A549 (cell line): ENCODE data around the gene PCDH12. TPM values are rescaled to one million over a fixed set of nuclear protein-coding genes. Genes with fewer than 3 reads are reported as not detected.

Experiments used
- ATAC-seq, 2 experiments: fragments of 200-7000 bp in 1 of 2; fragments of >200 bp in 1 of 2; cut with Nextera tagmentation in 1 of 2; cut with Tn5 transposase in 1 of 2; 3 replicates each; pipeline versions ENCODE4 v1.8.0 to v1.9.1; 2018 to 2020; ENCODE audit warnings: mild to moderate bottlenecking in 1 of 2, moderate library complexity in 1 of 2
- CTCF ChIA-PET: fragments of 300-600 bp; sonication (Branson Sonifier 250); formaldehyde crosslinking; extraction: SDS; loops from one replicate; lab custom pipeline; 2021; ENCODE audit warnings: antibody characterized with exemption, inconsistent platforms; lab: Yijun Ruan, JAX
- POLR2A ChIA-PET: fragments of 350-600 bp; formaldehyde crosslinking; extraction: SDS; loops from one replicate; lab custom pipeline; 2021; ENCODE audit warnings: antibody characterized with exemption, inconsistent platforms; lab: Yijun Ruan, JAX
- DNase-seq, 2 experiments: peaks; one replicate each; pipeline versions ENCODE4 v3.0.0 to v3.0.0-alpha.2; 2011 to 2016; ENCODE audit warnings: low read depth in 1 of 2, low spot score in 1 of 2
- FAIRE-seq: peaks from 2 replicates; lab custom pipeline; 2011; peaks lifted over from hg19 to GRCh38; lab: Jason Lieb, UNC
- H3K27ac ChIP-seq, 2 experiments: fragments of >200 bp; sonication (Bioruptor Twin); formaldehyde crosslinking; 3 replicates each; pipeline ENCODE4 v1.5.1; 2016 to 2017
- H3K4me1 ChIP-seq: fragments of >200 bp; sonication (Bioruptor Twin); formaldehyde crosslinking; 3 replicates; pipeline ENCODE4 v1.6.1; 2016
- H3K4me2 ChIP-seq: fragments of >200 bp; sonication (Bioruptor Twin); formaldehyde crosslinking; 3 replicates; pipeline ENCODE4 v1.6.1; 2016
- H3K4me3 ChIP-seq: fragments of >200 bp; sonication (Bioruptor Twin); formaldehyde crosslinking; 3 replicates; pipeline ENCODE4 v1.5.1; 2016
- H3K9me3 ChIP-seq: fragments of >200 bp; sonication (Bioruptor Twin); formaldehyde crosslinking; 3 replicates; pipeline ENCODE4 v1.6.1; 2016
- CBX2 ChIP-seq: fragments of 200-600 bp; sonication (generic); IDR thresholded peaks from 2 replicates; pipeline ENCODE4 v1.6.1; 2016; ENCODE audit warnings: low read depth, mild to moderate bottlenecking, borderline replicate concordance
- CEBPB ChIP-seq, 2 experiments: fragments of >200 bp in 1 of 2; sonication (Bioruptor Twin) in 1 of 2; formaldehyde crosslinking in 1 of 2; IDR thresholded peaks; 2 replicates each; pipeline ENCODE4 v1.6.1; 2012 to 2016
- CTCF ChIP-seq: fragments of >200 bp; sonication (Bioruptor Twin); formaldehyde crosslinking; IDR thresholded peaks from 3 replicates; pipeline ENCODE4 v1.5.1; 2016
- EHMT2 ChIP-seq: fragments of 200-600 bp; sonication (generic); IDR thresholded peaks from 2 replicates; pipeline ENCODE4 v1.6.1; 2016; ENCODE audit warnings: antibody characterized with exemption, low read depth, mild to moderate bottlenecking, moderate library complexity
- FOSL2 ChIP-seq, 2 experiments: fragments of 450-650 bp in 1 of 2; fragments of >200 bp in 1 of 2; sonication (Bioruptor Twin) in 1 of 2; formaldehyde crosslinking; IDR thresholded peaks; 2 replicates each; pipeline versions ENCODE4 v1.5.0 to v1.6.1; 2016 to 2020; ENCODE audit warnings: mild to moderate bottlenecking in 1 of 2, moderate library complexity in 1 of 2
- GATA3 ChIP-seq: IDR thresholded peaks from 2 replicates; pipeline ENCODE4 v1.6.1; 2012; ENCODE audit warnings: borderline replicate concordance
- HMGXB4 ChIP-seq: fragments of 250-450 bp; sonication (Bioruptor Pico); IDR thresholded peaks from 2 replicates; pipeline ENCODE4 v1.5.0; 2021; ENCODE audit warnings: mild to moderate bottlenecking, moderate library complexity, borderline replicate concordance
- HOXB5 ChIP-seq: fragments of 250-450 bp; sonication (Bioruptor Pico); IDR thresholded peaks from 2 replicates; pipeline ENCODE4 v1.5.0; 2020; ENCODE audit warnings: mild to moderate bottlenecking, moderate library complexity
- JUN ChIP-seq, 2 experiments: fragments of >200 bp; sonication (Bioruptor Twin); formaldehyde crosslinking; IDR thresholded peaks; 2 replicates in 1 of 2; 3 replicates in 1 of 2; pipeline ENCODE4 v1.6.1; 2016 to 2017
- KDM5A ChIP-seq: fragments of 200-600 bp; sonication (generic); IDR thresholded peaks from 2 replicates; pipeline ENCODE4 v1.6.1; 2016; ENCODE audit warnings: antibody characterized with exemption, mild to moderate bottlenecking
- MAFK ChIP-seq: fragments of 450-650 bp; IDR thresholded peaks from 2 replicates; pipeline ENCODE4 v1.6.1; 2014; ENCODE audit not compliant: partially characterized antibody
- MAZ ChIP-seq: fragments of 150-350 bp; IDR thresholded peaks from 2 replicates; pipeline ENCODE4 v1.6.1; 2014; ENCODE audit warnings: antibody characterized with exemption, low read depth, low read length, borderline replicate concordance
- MYC ChIP-seq: IDR thresholded peaks from 2 replicates; pipeline ENCODE4 v1.6.1; 2012; ENCODE audit warnings: mild to moderate bottlenecking, inconsistent platforms, low read length, improper control_type of control experiment, borderline replicate concordance
- NFE2L2 ChIP-seq: fragments of 150-350 bp; conservative IDR thresholded peaks from 2 replicates; pipeline ENCODE4 v1.6.1; 2014; ENCODE audit warnings: low read length
- NPAS2 ChIP-seq: fragments of 250-450 bp; sonication (Bioruptor Pico); IDR thresholded peaks from 2 replicates; pipeline ENCODE4 v1.8.0; 2022; ENCODE audit warnings: mild to moderate bottlenecking, moderate library complexity, borderline replicate concordance
- PBX3 ChIP-seq: IDR thresholded peaks from 2 replicates; pipeline ENCODE4 v1.6.1; 2012
- RAD21 ChIP-seq, 2 experiments: fragments of >200 bp in 1 of 2; sonication (Bioruptor Twin) in 1 of 2; formaldehyde crosslinking in 1 of 2; IDR thresholded peaks in 1 of 2; conservative IDR thresholded peaks in 1 of 2; 2 replicates in 1 of 2; 3 replicates in 1 of 2; pipeline ENCODE4 v1.6.1; 2012 to 2018; ENCODE audit warnings: inconsistent platforms in 1 of 2
- RCOR1 ChIP-seq: fragments of 150-350 bp; IDR thresholded peaks from 2 replicates; pipeline ENCODE4 v1.6.1; 2014; ENCODE audit warnings: antibody characterized with exemption, low read length, low read depth
- RFX5 ChIP-seq: fragments of 450-650 bp; IDR thresholded peaks from 2 replicates; pipeline ENCODE4 v1.7.1; 2014; ENCODE audit warnings: antibody characterized with exemption, mild to moderate bottlenecking, moderate library complexity
- RNF2 ChIP-seq: fragments of 200-600 bp; sonication (generic); IDR thresholded peaks from 2 replicates; pipeline ENCODE4 v1.6.1; 2016; ENCODE audit warnings: low read depth, mild to moderate bottlenecking, antibody characterized with exemption, moderate library complexity, borderline replicate concordance
- USF2 ChIP-seq: fragments of 450-650 bp; IDR thresholded peaks from 2 replicates; pipeline ENCODE4 v1.6.1; 2014; ENCODE audit warnings: antibody characterized with exemption
- ZSCAN20 ChIP-seq: fragments of 250-450 bp; sonication (Bioruptor Pico); IDR thresholded peaks from 2 replicates; pipeline ENCODE4 v1.8.0; 2022; ENCODE audit warnings: mild to moderate bottlenecking, moderate library complexity
- WGBS: methylation state at CpG from one replicate; pipeline ENCODE4 v1.1.6; 2017; ENCODE audit errors: missing lambda C conversion rate; 5-methylcytosine and 5-hydroxymethylcytosine counted together
- polyA plus RNA-seq, 4 experiments: library from polyadenylated mRNA; depleted of rRNA in 3 of 4; stranded (reverse); fragments of >200 nt; fragmentation: RNase III in 1 of 4; extraction: RNeasy Plus Mini Kit Qiagen cat#74134 plus additional on column Dnase treatment in 1 of 4; gene quantifications; 2 replicates in 3 of 4; 3 replicates in 1 of 4; pipeline ENCODE4 v1.2.3, GENCODE V29; 2011 to 2017

The PCDH12 gene
- polyA plus RNA-seq, 2 of the 4 experiments (the other 2 are of a cell fraction) = not detected

- TF ChIP-seq CBX2 (no peak), MYC (no peak), HOXB5 (CRISPR knock-in tag) (no peak), USF2 (no peak), ZSCAN20 (CRISPR knock-in tag) (no peak)
These were observed 42.9 kb upstream of the PCDH12 start (continued) for GRCh38 chr5:142000704-142001484.

GRCh38 chr5:142000173-142000572 is 42.2 kb upstream of the PCDH12 start:
- TF ChIP-seq MAFK (peak; percentile 73), KDM5A (no peak)
- no peak for FAIRE-seq
- Histone ChIP-seq H3K4me1 (no peaks in the 10 kb centered on the region), H3K9me3 (no peaks in the 10 kb centered on the region), H3K27ac (no peak overlapping the region), H3K4me2 (no peak overlapping the region), H3K4me3 (no peak overlapping the region)
- WGBS = 31% methylated on average over 1 of the region's 1 CpG
- ATAC-seq = no peak
- POLR2A ChIA-PET = no interaction called here
- CTCF ChIA-PET = interaction anchor here (0.7 to 4.6 kb wide), 6 partner anchors 10 to 111 kb away, joined by 3 to 20 read pairs (median 6); partner anchors contain the start of gene GNPDA1
- no peak for DNase-seq

- POLR2A ChIA-PET = no interaction called here
- no peak overlapping the region for H3K4me2 ChIP-seq
- no peaks in the 10 kb centered on the region for H3K4me1 ChIP-seq
- TF ChIP-seq HMGXB4 (CRISPR knock-in tag) (no peak), MAZ (no peak), CTCF (no peak), CEBPB (IDR thresholded peaks at IDR 0.05) (0 out of 4 replicates have a peak, but pooled peaks of 1 of the 2 experiments have one; percentile 18)
- TF ChIP-seq, all 56 proteins: peak for 1
- CTCF ChIA-PET = interaction anchor here (0.6 to 2.5 kb wide), 7 partner anchors 13 to 146 kb away, joined by 3 to 7 read pairs (median 3); partner anchors contain the start of gene RNF14
- ATAC-seq (no peak), DNase-seq (no peak), FAIRE-seq (no peak)
- H3K9me3 ChIP-seq = no peaks in the 10 kb centered on the region
- WGBS = 89% methylated on average over 6 of the region's 6 CpGs
- no peak overlapping the region for H3K27ac ChIP-seq
- no peak overlapping the region for H3K4me3 ChIP-seq
These were observed 39.5 kb upstream of the PCDH12 start for GRCh38 chr5:141997358-141997960.

GRCh38 chr5:141995656-141996055 is 37.7 kb upstream of the PCDH12 start:
- 96% methylated on average over 3 of the region's 3 CpGs for WGBS
- POLR2A ChIA-PET = no interaction called here
- Histone ChIP-seq H3K4me3 (no peak overlapping the region), H3K4me2 (no peak overlapping the region), H3K9me3 (no peaks in the 10 kb centered on the region), H3K27ac (no peak overlapping the region), H3K4me1 (no peaks in the 10 kb centered on the region)
- CTCF ChIA-PET = interaction anchor here (1.0 to 1.6 kb wide), 5 partner anchors 35 to 304 kb away, joined by 3 to 9 read pairs (median 4); no protein-coding TSS in a partner anchor
- FAIRE-seq = no peak
- no peak for ATAC-seq
- no peak for DNase-seq
- TF ChIP-seq RFX5 = no peak
- TF ChIP-seq FOSL2 (IDR thresholded peaks at IDR 0.05) = no peak
- no peak for TF ChIP-seq FOSL2 (CRISPR knock-in tag; IDR thresholded peaks at IDR 0.05)
- no peak for TF ChIP-seq NFE2L2
- TF ChIP-seq RCOR1 = no peak
- TF ChIP-seq PBX3 = no peak
- TF ChIP-seq NPAS2 (CRISPR knock-in tag) = no peak
- TF ChIP-seq RAD21 (conservative IDR thresholded peaks at IDR 0.05 in 1 of 2, IDR thresholded peaks at IDR 0.05 in 1 of 2) = no peak
- no peak for TF ChIP-seq EHMT2
- TF ChIP-seq RNF2 = no peak
- TF ChIP-seq GATA3 = no peak
- no peak for TF ChIP-seq JUN (IDR thresholded peaks at IDR 0.05)
